K562 (cell line): ENCODE measurements around the gene OBSL1. TPM values are rescaled to one million over a fixed set of nuclear protein-coding genes. Genes with fewer than 3 reads are reported as not detected.

ENCODE experiments used
- ATAC-seq: fragments of 200-7000 bp; cut with Tn5 transposase; 3 replicates; pipeline ENCODE4 v1.9.1; 2020; ENCODE audit warnings: moderate library complexity
- BruUV-seq: library from RNA; stranded (reverse); fragments of 400-500 nt; replicated peaks from 2 replicates; lab custom pipeline; 2021; lab: Mats Ljungman, UMichigan
- CTCF ChIA-PET: fragments of 300-600 bp; formaldehyde crosslinking; extraction: SDS; loops from one replicate; lab custom pipeline; 2021; ENCODE audit warnings: low intra/inter-chr PET ratio; lab: Yijun Ruan, JAX
- POLR2A ChIA-PET: fragments of 300-600, 350-650 bp; sonication (Branson Sonifier 250); formaldehyde crosslinking; extraction: SDS; loops from one replicate; lab custom pipeline; 2021; ENCODE audit warnings: antibody characterized with exemption, inconsistent platforms; lab: Yijun Ruan, JAX
- DNase-seq, 4 experiments: peaks; one replicate each; pipeline versions ENCODE4 v3.0.0 to v3.0.0-alpha.2; 2011 to 2018; ENCODE audit warnings: low spot score in 3 of 4, mixed read lengths in 3 of 4; ENCODE audit errors: extremely low read depth in 1 of 4
- FAIRE-seq: peaks from 2 replicates; lab custom pipeline; 2011; peaks lifted over from hg19 to GRCh38; lab: Jason Lieb, UNC
- H2AFZ ChIP-seq: 2 replicates; pipeline ENCODE4 v1.6.0; 2011; ENCODE audit warnings: low read depth, low read length, control low read depth, inconsistent platforms
- H3K27ac ChIP-seq: fragments of 200-600 bp; 3 replicates; pipeline ENCODE4 v1.8.0; 2011; ENCODE audit warnings: low read depth, mild to moderate bottlenecking, control low read depth, inconsistent platforms, low read length, moderate library complexity, mixed read lengths; ENCODE audit errors: extremely low read depth
- H3K27me3 ChIP-seq, 2 experiments: fragments of 300-600 bp in 1 of 2; 2 replicates in 1 of 2; 3 replicates in 1 of 2; pipeline versions ENCODE4 v1.6.0 to v1.8.0; 2011; ENCODE audit warnings: inconsistent platforms in 2 of 2, low read length in 2 of 2, mild to moderate bottlenecking in 1 of 2, mixed read lengths in 1 of 2, moderate library complexity in 1 of 2; ENCODE audit not compliant: control insufficient read depth in 2 of 2, insufficient read depth in 2 of 2
- H3K36me3 ChIP-seq: fragments of 300-600 bp; 3 replicates; pipeline ENCODE4 v1.8.0; 2011; ENCODE audit warnings: mild to moderate bottlenecking, low read length, inconsistent platforms; ENCODE audit not compliant: control insufficient read depth, insufficient read depth
- H3K4me1 ChIP-seq, 2 experiments: fragments of 200-600 bp in 1 of 2; replicated peaks in 1 of 2; 2 replicates in 1 of 2; 3 replicates in 1 of 2; pipeline versions ENCODE4 v1.5.1 to v1.8.0; 2011; ENCODE audit warnings: inconsistent platforms in 2 of 2, low read length in 2 of 2, mild to moderate bottlenecking in 1 of 2, mixed read lengths in 1 of 2, moderate library complexity in 1 of 2; ENCODE audit not compliant: control insufficient read depth in 2 of 2, insufficient read depth in 2 of 2
- H3K4me2 ChIP-seq: 2 replicates; pipeline ENCODE4 v1.6.1; 2011; ENCODE audit warnings: low read length, control low read depth, inconsistent platforms, mixed read lengths; ENCODE audit not compliant: insufficient read depth
- H3K4me3 ChIP-seq: fragments of 200-600 bp; sonication (generic), shearing (Covaris generic); 2 replicates; pipeline ENCODE4 v1.5.1; 2016; ENCODE audit warnings: control low read depth, inconsistent platforms
- H3K79me2 ChIP-seq: fragments of 200-600 bp; 3 replicates; pipeline ENCODE4 v1.8.0; 2011; ENCODE audit warnings: low read length, inconsistent platforms; ENCODE audit not compliant: control insufficient read depth, insufficient read depth
- H3K9ac ChIP-seq, 2 experiments: 2 replicates each; pipeline versions ENCODE4 v1.6.0 to v1.6.1; 2011; ENCODE audit warnings: low read depth in 2 of 2, low read length in 2 of 2, control low read depth in 1 of 2, inconsistent platforms in 1 of 2, mild to moderate bottlenecking in 1 of 2, mixed read lengths in 1 of 2; ENCODE audit not compliant: insufficient read depth in 1 of 2
- H3K9me1 ChIP-seq: one replicate; pipeline ENCODE4 v1.6.0; 2011; ENCODE audit warnings: inconsistent platforms, mild to moderate bottlenecking, low read length, moderate library complexity; ENCODE audit not compliant: control insufficient read depth, insufficient read depth
- H3K9me3 ChIP-seq: replicated peaks from 2 replicates; pipeline ENCODE4 v1.5.1; 2011; ENCODE audit warnings: low read depth, low read length, inconsistent platforms; ENCODE audit not compliant: control insufficient read depth, insufficient read depth
- H4K20me1 ChIP-seq: replicated peaks from 2 replicates; pipeline ENCODE4 v1.6.1; 2011; ENCODE audit warnings: low read length, inconsistent platforms, mixed read lengths; ENCODE audit not compliant: control insufficient read depth, insufficient read depth
- CHCHD3 ChIP-seq: fragments of 250-450 bp; sonication (Bioruptor Pico); IDR thresholded peaks from 2 replicates; pipeline ENCODE4 v2.1.2; 2022; ENCODE audit warnings: mild to moderate bottlenecking
- FOXJ2 ChIP-seq: fragments of 200-800 bp; sonication (Bioruptor generic); IDR thresholded peaks from 2 replicates; pipeline ENCODE4 v1.6.1; 2016; ENCODE audit warnings: missing genetic modification characterization, missing compliant biosample characterization
- GABPA ChIP-seq: fragments of 200-800 bp; sonication (Bioruptor generic); conservative IDR thresholded peaks from 2 replicates; pipeline ENCODE4 v1.6.1; 2016; ENCODE audit warnings: low read depth, missing genetic modification characterization, missing compliant biosample characterization
- GTF2A2 ChIP-seq: IDR thresholded peaks from 2 replicates; pipeline ENCODE4 v1.6.1; 2016; ENCODE audit warnings: mild to moderate bottlenecking, missing genetic modification characterization, missing compliant biosample characterization
- MBD1 ChIP-seq: fragments of 250-450 bp; sonication (Bioruptor Pico); IDR thresholded peaks from 2 replicates; pipeline ENCODE4 v1.8.0; 2022; ENCODE audit warnings: inconsistent platforms
- NCOA2 ChIP-seq, 2 experiments: fragments of 450-650 bp; IDR thresholded peaks; 2 replicates each; pipeline ENCODE4 v1.6.1; 2018; ENCODE audit warnings: mild to moderate bottlenecking in 2 of 2, moderate library complexity in 1 of 2; ENCODE audit not compliant: partially characterized antibody in 2 of 2
- NCOA4 ChIP-seq: fragments of 450-650 bp; IDR thresholded peaks from 2 replicates; pipeline ENCODE4 v1.6.1; 2018; ENCODE audit warnings: mild to moderate bottlenecking; ENCODE audit not compliant: partially characterized antibody
- SP1 ChIP-seq: sonication (generic); formaldehyde crosslinking; IDR thresholded peaks from 2 replicates; pipeline ENCODE4 v1.8.1; 2022; ENCODE audit warnings: mild to moderate bottlenecking, missing genetic modification reagents
- SREBF2 ChIP-seq: sonication (generic); formaldehyde crosslinking; IDR thresholded peaks from 2 replicates; pipeline ENCODE4 v1.4.0; 2020; ENCODE audit warnings: mild to moderate bottlenecking, missing genetic modification reagents
- TCF3 ChIP-seq: sonication (generic); formaldehyde crosslinking; IDR thresholded peaks from 2 replicates; pipeline ENCODE4 v1.4.0; 2020; ENCODE audit warnings: mild to moderate bottlenecking, missing genetic modification reagents
- TOE1 ChIP-seq, 2 experiments: fragments of 450-650 bp in 1 of 2; sonication (generic) in 1 of 2; formaldehyde crosslinking in 1 of 2; IDR thresholded peaks; 2 replicates each; pipeline versions ENCODE4 v1.7.1 to v1.8.0; 2016 to 2022; ENCODE audit warnings: borderline replicate concordance in 2 of 2, mild to moderate bottlenecking in 2 of 2, antibody characterized with exemption in 1 of 2, inconsistent platforms in 1 of 2, low read depth in 1 of 2, missing genetic modification reagents in 1 of 2, moderate library complexity in 1 of 2
- ZHX1 ChIP-seq: fragments of 150-350 bp; conservative IDR thresholded peaks from 2 replicates; pipeline ENCODE4 v1.6.1; 2014; ENCODE audit warnings: low read length
- ZNF274 ChIP-seq: IDR thresholded peaks from 2 replicates; pipeline ENCODE4 v1.6.1; 2011; ENCODE audit warnings: low read depth, mild to moderate bottlenecking, low read length, moderate library complexity, borderline replicate concordance
- ZNF445 ChIP-seq: fragments of 250-450 bp; sonication (Bioruptor Pico); IDR thresholded peaks from 2 replicates; pipeline ENCODE4 v1.4.0; 2020; ENCODE audit warnings: low read depth, mild to moderate bottlenecking, moderate library complexity
- ZNF561 ChIP-seq: fragments of 450-650 bp; formaldehyde crosslinking; conservative IDR thresholded peaks from 2 replicates; pipeline ENCODE4 v1.4.0; 2020; ENCODE audit warnings: mild to moderate bottlenecking, moderate library complexity
- ZNF586 ChIP-seq: fragments of 450-650 bp; formaldehyde crosslinking; conservative IDR thresholded peaks from 2 replicates; pipeline ENCODE4 v1.4.0; 2020; ENCODE audit warnings: mild to moderate bottlenecking, moderate library complexity
- WGBS: fragments of 100-300 bp; shearing (Covaris generic); methylation state at CpG from one replicate; pipeline ENCODE4 v1.1.6; 2016; ENCODE audit warnings: low coverage, mixed read lengths; ENCODE audit not compliant: insufficient coverage; ENCODE audit errors: missing lambda C conversion rate; 5-methylcytosine and 5-hydroxymethylcytosine counted together
- in situ Hi-C: fragments of 300-500 bp; cut with MboI; formaldehyde crosslinking; loops from 4 replicates; pipeline ENCODE4 v1.15.0; 2018; ENCODE audit warnings: inconsistent platforms, mixed read lengths
- intact Hi-C: fragments of 100-400 bp; cut with micrococcal nuclease; formaldehyde crosslinking; loops from 2 replicates; pipeline ENCODE4 v1.14.2; 2022
- polyA plus RNA-seq, 8 experiments: library from polyadenylated mRNA; depleted of rRNA in 4 of 8; stranded (reverse) in 5 of 8; unstranded in 3 of 8; fragments of >200 nt; fragmentation: Nextera tagmentation in 2 of 8; fragmentation: Illumina TruSeq in 1 of 8; extraction: Ambion mirVana in 2 of 8; extraction: Trizol in 1 of 8; gene quantifications; 2 replicates each; pipeline versions ENCODE4 v1.2.1 to v1.2.3, GENCODE V29; 2011 to 2014; ENCODE audit warnings: inconsistent platforms in 1 of 8, missing spikeins in 1 of 8
- total RNA-seq, 7 experiments: library from RNA; depleted of rRNA in 6 of 7; stranded (reverse); fragments of >200 nt in 6 of 7; fragmentation: Illumina TruSeq in 2 of 7; extraction: Trizol in 2 of 7; gene quantifications; 2 replicates each; pipeline versions ENCODE4 v1.2.1 to v1.2.3, GENCODE V29; 2011 to 2021; ENCODE audit warnings: low replicate concordance in 1 of 7

The OBSL1 gene
- total and polyA plus RNA-seq, 9 of the 15 experiments (the other 6 are each of a cell fraction or from before 2014, with no cell fraction given), result 1.2 to 26.6 (median 8.6) TPM

- ChIA-PET CTCF (interaction anchor here (0.6 to 3.2 kb wide), 7 partner anchors 16 to 127 kb away, joined by 3 to 25 read pairs (median 9); a partner anchor contains a TSS), POLR2A (interaction anchor here (0.6 to 1.2 kb wide), 5 partner anchors 11 to 500 kb away, joined by 3 to 4 read pairs (median 4); no protein-coding TSS in a partner anchor)
- Histone ChIP-seq H3K9ac (peak overlapping the region; percentile 45 to 82; a peak in 3 of 4 replicates), H3K9me3 (no peaks in the 10 kb centered on the region), H3K79me2 (peaks cover 70% of the 10 kb centered on the region), H3K4me3 (no peak overlapping the region), H3K27ac (no peak overlapping the region), H2AFZ (0 out of 2 replicates have a peak overlapping the region, but pooled peaks have one; percentile 32), H4K20me1 (0 out of 2 replicates have a peak, but pooled peaks cover 3% of the 10 kb centered on the region), H3K9me1 (no peaks in the 10 kb centered on the region), H3K4me1 (peaks cover 47 to 61% of the 10 kb centered on the region in 2 experiments), H3K36me3 (peaks cover 49% of the 10 kb centered on the region; the same call in 2 of the 3 replicates), H3K4me2 (peak overlapping the region; percentile 63), H3K27me3 (no peaks in the 10 kb centered on the region)
- intact Hi-C loops (loop anchor here (1.0 to 2.0 kb wide), 4 partner anchors 36 to 127 kb away; no protein-coding TSS in a partner anchor), in situ Hi-C loops (loop anchor here (5.0 kb wide), 1 partner anchor 123 kb away; no protein-coding TSS in a partner anchor)
- 38% methylated on average over 9 of the region's 21 CpGs for WGBS
- ATAC-seq (peak; percentile 80), FAIRE-seq (peak; percentile 91), DNase-seq (peak; percentile 74 to 88 (median 82))
- BruUV-seq, result no TSS peak
- no peak for TF ChIP-seq GTF2A2 (tag)
- no peak for TF ChIP-seq ZNF561 (CRISPR knock-in tag)
- no peak for TF ChIP-seq MBD1 (CRISPR knock-in tag)
- no peak for TF ChIP-seq ZNF445 (CRISPR knock-in tag)
- TF ChIP-seq ZNF586, result no peak
- TF ChIP-seq TOE1 (IDR thresholded peaks at IDR 0.05; ENCODE audit: borderline replicate concordance), result no peak
- TF ChIP-seq TOE1 (CRISPR knock-in tag; IDR thresholded peaks at IDR 0.05; ENCODE audit: borderline replicate concordance, low read depth), result no peak
- TF ChIP-seq NCOA4, result no peak
- no peak for TF ChIP-seq ZHX1
- TF ChIP-seq ZNF274, result no peak
- no peak for TF ChIP-seq NCOA2 (IDR thresholded peaks at IDR 0.05; ENCODE audit: partially characterized antibody in 2 of 2)
- TF ChIP-seq SP1 (CRISPR knock-in tag), result peak; percentile 59
- TF ChIP-seq GABPA (tag), result no peak
- no peak for TF ChIP-seq CHCHD3 (CRISPR knock-in tag)
- no peak for TF ChIP-seq SREBF2 (CRISPR knock-in tag)
- TF ChIP-seq FOXJ2, result no peak
- peak; percentile 48; the same call in 1 of the 2 replicates for TF ChIP-seq TCF3 (CRISPR knock-in tag)
These were observed 41.0 kb downstream of the OBSL1 start for GRCh38 chr2:219530048-219530963.
